Small intestine (tissue), 7 donors: ENCODE results near the gene CPN1. TPM values are rescaled to one million over a fixed set of nuclear protein-coding genes. Genes with fewer than 3 reads are reported as not detected.
"Not testable (repeated sequence)": the region's sequence is repeated elsewhere in the genome, so short reads cannot be mapped to it uniquely, and the experiment has no call there.

Experiments used
- DNase-seq, 2 donors: peaks; one replicate each; pipeline versions ENCODE4 v3.0.0 to v3.0.0-alpha.2; 2013
- FAIRE-seq: peaks from 2 replicates; lab custom pipeline; 2012; peaks lifted over from hg19 to GRCh38; lab: Jason Lieb, UNC
- H3K27ac ChIP-seq, 3 donors: one replicate each; pipeline ENCODE4 v1.5.1; 2013; ENCODE audit warnings: low read length in 2 of 3, mild to moderate bottlenecking in 2 of 3, control low read depth in 1 of 3, inconsistent platforms in 1 of 3, low read depth in 1 of 3, moderate library complexity in 1 of 3
- H3K27me3 ChIP-seq, 3 donors: one replicate each; pipeline ENCODE4 v1.6.1; 2013; ENCODE audit warnings: low read length in 3 of 3, inconsistent platforms in 1 of 3; ENCODE audit not compliant: control insufficient read depth in 3 of 3, insufficient read depth in 3 of 3
- H3K36me3 ChIP-seq, 3 donors: one replicate each; pipeline ENCODE4 v1.6.1; 2013; ENCODE audit warnings: low read length in 3 of 3, inconsistent platforms in 1 of 3, low read depth in 1 of 3, mild to moderate bottlenecking in 1 of 3, moderate library complexity in 1 of 3; ENCODE audit not compliant: control insufficient read depth in 3 of 3, insufficient read depth in 2 of 3
- H3K4me1 ChIP-seq, 3 donors: one replicate each; pipeline ENCODE4 v1.6.1; 2013; ENCODE audit warnings: low read length in 2 of 3, inconsistent platforms in 1 of 3, low read depth in 1 of 3, mild to moderate bottlenecking in 1 of 3, moderate library complexity in 1 of 3; ENCODE audit not compliant: control insufficient read depth in 3 of 3, insufficient read depth in 2 of 3
- H3K4me3 ChIP-seq, 3 donors: one replicate each; pipeline ENCODE4 v1.5.1; 2013; ENCODE audit warnings: low read length in 3 of 3, control low read depth in 1 of 3, inconsistent platforms in 1 of 3, low read depth in 1 of 3, mild to moderate bottlenecking in 1 of 3, moderate library complexity in 1 of 3
- H3K9me3 ChIP-seq, 2 donors: one replicate each; pipeline ENCODE4 v1.6.1; 2013; ENCODE audit warnings: low read depth in 1 of 2, low read length in 1 of 2; ENCODE audit not compliant: control insufficient read depth in 2 of 2, insufficient read depth in 1 of 2
- WGBS, 3 donors: extraction: QIAGEN DNeasy Blood & Tissue Kit; methylation state at CpG; one replicate each; pipeline ENCODE4 v1.1.7; 2013; 5-methylcytosine and 5-hydroxymethylcytosine counted together
- polyA plus RNA-seq, 4 donors: library from polyadenylated mRNA; stranded (reverse) in 3 of 4; unstranded in 1 of 4; fragments of 200-250 nt in 3 of 4; fragments of 120-200 nt in 1 of 4; gene quantifications; one replicate each; pipeline versions ENCODE4 v1.2.1 to v1.2.3, GENCODE V29; 2013
- donor health status: healthy with polysubstance abuse.
- donor health status: control.
- donor health status: control.
- donor health status: Bipolar disorder and iron deficiency.
- donor health status: healthy.

The CPN1 gene
- polyA plus RNA-seq, 4 donors = 0.99 TPM; not detected in 3

DNA sequence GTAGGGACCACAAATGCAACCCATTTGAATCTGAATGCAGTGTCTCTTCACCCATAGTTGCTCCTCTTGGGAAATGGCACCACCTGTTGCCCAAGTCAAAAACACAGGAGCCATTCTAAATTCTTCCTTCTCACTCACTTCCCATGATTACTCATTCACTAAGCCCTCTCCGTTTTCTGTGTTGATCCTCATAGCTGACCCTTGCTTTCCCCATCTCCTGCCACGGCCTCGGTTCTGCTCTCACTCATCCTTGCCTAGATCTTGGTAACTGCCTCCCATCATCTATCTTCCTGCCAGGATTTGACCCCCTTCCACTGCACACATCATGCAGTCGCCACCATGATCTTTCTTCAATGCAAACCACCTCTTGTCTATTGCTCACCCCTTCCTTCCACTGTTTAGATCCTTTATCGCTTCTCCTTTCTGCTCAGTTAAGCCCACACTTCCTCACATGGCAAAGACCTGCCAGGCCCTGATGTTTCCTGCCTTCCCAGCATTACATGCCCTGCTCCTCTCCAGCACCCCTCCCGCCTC is 19.0 kb upstream of the CPN1 start:
- no peak for FAIRE-seq
- WGBS, 3 donors = 56 to 79% (median 58%) methylated on average over 6 of the region's 6 CpGs
- Histone ChIP-seq H3K27me3 (no peaks in the 10 kb centered on the region), H3K4me1 (peaks cover 0 to 4% (median 0%) of the 10 kb centered on the region in 3 donors), H3K4me3 (no peak overlapping the region), H3K27ac (no peak overlapping the region), H3K36me3 (no peaks in the 10 kb centered on the region), H3K9me3 (peaks cover 0 to 13% of the 10 kb centered on the region in 2 donors)
- DNase-seq = peak in 1 of 2 donors; percentile 2

GRCh38 chr10:100089241-100089640 is 7.6 kb upstream of the CPN1 start:
- FAIRE-seq = no peak
- H3K4me3 ChIP-seq = no peak overlapping the region
- 84 to 91% (median 87%) methylated on average over 6 of the region's 6 CpGs for WGBS, 3 donors

GRCh38 chr10:100086708-100087107 is 5.0 kb upstream of the CPN1 start:
- not testable (repeated sequence) for H3K4me1 ChIP-seq, H3K27ac ChIP-seq, FAIRE-seq, DNase-seq, H3K4me3 ChIP-seq, H3K9me3 ChIP-seq, H3K36me3 ChIP-seq, H3K27me3 ChIP-seq
- WGBS, 3 donors = 66 to 76% (median 71%) methylated on average over 5 of the region's 5 CpGs

More at GRCh38 chr10:100089241-100089640, 7.6 kb upstream of the CPN1 start:
- Histone ChIP-seq H3K27ac (no peak overlapping the region), H3K27me3 (peaks cover 0 to 6% (median 0%) of the 10 kb centered on the region in 3 donors), H3K36me3 (no peaks in the 10 kb centered on the region), H3K4me1 (no peaks in the 10 kb centered on the region), H3K9me3 (peaks cover 0 to 6% of the 10 kb centered on the region in 2 donors)
- DNase-seq = no peak

DNA sequence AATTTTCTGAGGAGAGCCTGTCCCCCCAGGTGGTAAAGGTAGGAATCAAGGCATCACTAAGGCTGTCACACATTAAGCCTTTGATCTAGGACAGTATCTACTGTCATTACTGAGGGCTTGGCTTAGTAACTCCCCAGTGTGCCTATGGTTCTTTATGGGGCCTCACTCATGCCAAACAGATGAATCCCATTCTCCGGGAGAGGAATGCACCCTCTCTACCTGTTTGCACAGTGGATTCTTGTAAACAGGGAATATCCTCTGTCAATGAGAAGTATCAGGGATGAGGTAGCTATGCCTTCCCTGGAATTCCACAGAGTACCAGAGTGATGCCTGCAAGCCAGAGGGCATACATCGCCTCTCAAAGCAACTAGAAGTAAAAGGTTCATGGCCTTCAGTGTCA is 3.9 kb upstream of the CPN1 start:
- DNase-seq = no peak
- FAIRE-seq = no peak
- no peaks in the 10 kb centered on the region for H3K4me1 ChIP-seq
- H3K4me3 ChIP-seq = no peak overlapping the region
- peaks cover 0 to 6% (median 0%) of the 10 kb centered on the region in 3 donors for H3K27me3 ChIP-seq
- no peak overlapping the region for H3K27ac ChIP-seq
- H3K9me3 ChIP-seq = no peaks in the 10 kb centered on the region
- H3K36me3 ChIP-seq = no peaks in the 10 kb centered on the region
- 40 to 46% (median 43%) methylated on average over 2 of the region's 2 CpGs for WGBS, 3 donors

DNA sequence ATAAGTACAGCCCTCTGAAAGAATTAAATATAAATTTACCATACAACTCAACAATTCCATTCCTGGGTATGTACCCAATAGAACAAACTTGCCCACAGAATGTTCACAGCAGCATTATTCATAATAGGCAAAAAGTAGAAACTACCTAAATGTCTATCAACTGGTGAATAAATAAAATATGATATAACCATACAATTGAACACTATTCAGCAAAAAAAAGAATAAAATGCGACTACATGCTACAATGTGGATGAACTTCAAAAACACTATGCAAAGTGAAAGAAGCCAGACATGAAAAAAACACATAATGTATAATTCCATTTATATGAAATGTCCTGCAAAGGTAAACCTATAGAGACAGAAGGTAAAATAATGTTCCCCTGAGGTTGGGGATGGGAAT is 2.0 kb upstream of the CPN1 start:
- no peak for DNase-seq

GRCh38 chr10:100082276-100082675 is 607 bp upstream of the CPN1 start:
- H3K27me3 ChIP-seq, H3K9me3 ChIP-seq, FAIRE-seq, DNase-seq, H3K36me3 ChIP-seq, H3K27ac ChIP-seq, H3K4me1 ChIP-seq, H3K4me3 ChIP-seq: not testable (repeated sequence)

More for the DNA sequence above, 2.0 kb upstream of the CPN1 start:
- no peaks in the 10 kb centered on the region for H3K4me1 ChIP-seq
- H3K4me3 ChIP-seq = no peak overlapping the region
- H3K36me3 ChIP-seq = no peaks in the 10 kb centered on the region
- no peaks in the 10 kb centered on the region for H3K9me3 ChIP-seq
- no peak for FAIRE-seq
- no peak overlapping the region for H3K27ac ChIP-seq
- WGBS, 3 donors = 74 to 76% (median 75%) methylated on average over 1 of the region's 1 CpG
- H3K27me3 ChIP-seq = peaks cover 0 to 3% (median 2%) of the 10 kb centered on the region in 3 donors

GRCh38 chr10:100076750-100077149 is 4.9 kb downstream of the CPN1 start:
- 50 to 59% (median 55%) methylated on average over 2 of the region's 2 CpGs for WGBS, 3 donors
- Histone ChIP-seq H3K36me3 (no peaks in the 10 kb centered on the region), H3K9me3 (no peaks in the 10 kb centered on the region), H3K4me1 (no peaks in the 10 kb centered on the region), H3K4me3 (no peak overlapping the region), H3K27ac (no peak overlapping the region), H3K27me3 (peaks cover 0 to 2% (median 0%) of the 10 kb centered on the region in 3 donors)
- DNase-seq (no peak), FAIRE-seq (no peak)

GRCh38 chr10:100075426-100076220 is 6.0 kb downstream of the CPN1 start:
- Histone ChIP-seq H3K4me3 (no peak overlapping the region), H3K27ac (no peak overlapping the region), H3K4me1 (no peaks in the 10 kb centered on the region), H3K9me3 (no peaks in the 10 kb centered on the region), H3K36me3 (no peaks in the 10 kb centered on the region), H3K27me3 (peaks cover 0 to 2% (median 0%) of the 10 kb centered on the region in 3 donors)
- FAIRE-seq = no peak
- 88 to 91% (median 89%) methylated on average over 18 of the region's 18 CpGs for WGBS, 3 donors
- DNase-seq = no peak
